Endothelial cell of umbilical vein (primary cell): ENCODE measurements around the gene ACE. TPM values are rescaled to one million over a fixed set of nuclear protein-coding genes. Genes with fewer than 3 reads are reported as not detected.

ENCODE experiments used
- BruUV-seq: library from RNA; stranded (reverse); fragments of 400-500 nt; replicated peaks from 2 replicates; lab custom pipeline; 2021; lab: Mats Ljungman, UMichigan
- CTCF ChIA-PET: fragments of 300-600, 350-600 bp; sonication (Branson Sonifier 250); formaldehyde crosslinking; loops from one replicate; lab custom pipeline; 2021; ENCODE audit warnings: antibody characterized with exemption, inconsistent platforms; lab: Charles Lee
- POLR2A ChIA-PET: fragments of 300-600, 350-600 bp; sonication (Branson Sonifier 250); formaldehyde crosslinking; loops from one replicate; lab custom pipeline; 2021; ENCODE audit warnings: antibody characterized with exemption, inconsistent platforms; lab: Charles Lee
- DNase-seq: peaks from one replicate; pipeline ENCODE4 v3.0.0-alpha.2; 2011; ENCODE audit warnings: low read depth, low spot score
- FAIRE-seq: peaks from 2 replicates; lab custom pipeline; 2011; peaks lifted over from hg19 to GRCh38; lab: Jason Lieb, UNC
- H2AFZ ChIP-seq: 2 replicates; pipeline ENCODE4 v1.6.0; 2012; ENCODE audit warnings: low read depth, low read length, control low read depth, inconsistent platforms
- H3K27ac ChIP-seq: 2 replicates; pipeline ENCODE4 v1.5.1; 2011; ENCODE audit warnings: low read depth, mild to moderate bottlenecking, control low read depth, low read length, moderate library complexity; ENCODE audit not compliant: insufficient read depth
- H3K27me3 ChIP-seq, 2 experiments: 2 replicates each; pipeline versions ENCODE4 v1.6.0 to v1.6.1; 2011; ENCODE audit warnings: low read length in 2 of 2, mixed read lengths in 1 of 2; ENCODE audit not compliant: control insufficient read depth in 2 of 2, insufficient read depth in 2 of 2
- H3K36me3 ChIP-seq, 2 experiments: 2 replicates in 1 of 2; 3 replicates in 1 of 2; pipeline ENCODE4 v1.5.1; 2011; ENCODE audit warnings: low read length in 2 of 2, mild to moderate bottlenecking in 1 of 2, moderate library complexity in 1 of 2; ENCODE audit not compliant: control insufficient read depth in 2 of 2, insufficient read depth in 2 of 2; ENCODE audit errors: extremely low read depth in 1 of 2
- H3K4me1 ChIP-seq: 3 replicates; pipeline ENCODE4 v1.5.1; 2011; ENCODE audit warnings: mild to moderate bottlenecking, low read length; ENCODE audit not compliant: control insufficient read depth, insufficient read depth; ENCODE audit errors: extremely low read depth
- H3K4me2 ChIP-seq: 2 replicates; pipeline ENCODE4 v1.6.1; 2011; ENCODE audit warnings: low read length, control low read depth, mixed read lengths; ENCODE audit not compliant: insufficient read depth
- H3K4me3 ChIP-seq, 3 experiments: fragments of 200-600 bp in 1 of 3; sonication (generic), shearing (Covaris generic) in 1 of 3; replicated peaks in 1 of 3; 2 replicates each; pipeline ENCODE4 v1.5.1; 2011 to 2016; ENCODE audit warnings: control low read depth in 3 of 3, low read length in 3 of 3, mild to moderate bottlenecking in 2 of 3, inconsistent platforms in 1 of 3, low read depth in 1 of 3, moderate library complexity in 1 of 3; ENCODE audit not compliant: insufficient read depth in 1 of 3
- H3K79me2 ChIP-seq: 2 replicates; pipeline ENCODE4 v1.6.0; 2012; ENCODE audit warnings: low read length, inconsistent platforms; ENCODE audit not compliant: control insufficient read depth, insufficient read depth
- H3K9ac ChIP-seq: replicated peaks from 2 replicates; pipeline ENCODE3; 2011; ENCODE audit warnings: low read length, control low read depth; ENCODE audit not compliant: insufficient read depth; ENCODE audit errors: extremely low read depth
- H3K9me1 ChIP-seq: replicated peaks from 3 replicates; pipeline ENCODE4 v1.6.0; 2011; ENCODE audit warnings: mild to moderate bottlenecking, low read length; ENCODE audit not compliant: control insufficient read depth, insufficient read depth; ENCODE audit errors: extremely low read depth
- H3K9me3 ChIP-seq: replicated peaks from 2 replicates; pipeline ENCODE4 v1.5.1; 2012; ENCODE audit warnings: low read length, inconsistent platforms; ENCODE audit not compliant: control insufficient read depth, insufficient read depth
- H4K20me1 ChIP-seq: replicated peaks from 2 replicates; pipeline ENCODE3; 2011; ENCODE audit warnings: mild to moderate bottlenecking, low read length; ENCODE audit not compliant: control insufficient read depth, insufficient read depth; ENCODE audit errors: extremely low read depth
- EZH2 ChIP-seq: IDR thresholded peaks from 2 replicates; pipeline ENCODE4 v1.6.1; 2012; ENCODE audit warnings: borderline replicate concordance, low read depth, mild to moderate bottlenecking, moderate library complexity, low read length, inconsistent platforms; ENCODE audit not compliant: severe bottlenecking
- FOS ChIP-seq: IDR thresholded peaks from 2 replicates; pipeline ENCODE4 v1.6.1; 2011; ENCODE audit warnings: mild to moderate bottlenecking, low read length, moderate library complexity, borderline replicate concordance; ENCODE audit not compliant: insufficient read depth
- GATA2 ChIP-seq: IDR thresholded peaks from 2 replicates; pipeline ENCODE4 v1.7.0; 2011; ENCODE audit warnings: low read depth, mild to moderate bottlenecking, moderate library complexity, mixed read lengths, low read length; ENCODE audit not compliant: insufficient read length, insufficient read depth
- JUN ChIP-seq: IDR thresholded peaks from 2 replicates; pipeline ENCODE4 v1.6.1; 2011; ENCODE audit warnings: borderline replicate concordance, low read depth; ENCODE audit not compliant: insufficient read length, insufficient read depth
- MYC ChIP-seq: IDR thresholded peaks from one replicate; pipeline ENCODE4 v1.6.1; 2011; ENCODE audit warnings: mild to moderate bottlenecking, low read depth, low read length
- POLR2A ChIP-seq: IDR thresholded peaks from 2 replicates; pipeline ENCODE4 v1.6.1; 2012; ENCODE audit warnings: low read depth, mild to moderate bottlenecking, control low read depth, low read length
- POLR2AphosphoS5 ChIP-seq: IDR thresholded peaks from 2 replicates; pipeline ENCODE4 v1.6.1; 2012; ENCODE audit warnings: low read depth, mild to moderate bottlenecking, control low read depth, low read length, moderate library complexity; ENCODE audit not compliant: insufficient read depth
- dilution Hi-C: fragments of 300-500 bp; cut with MboI; formaldehyde crosslinking; loops from one replicate; pipeline ENCODE4 v1.15.0; 2019; ENCODE audit warnings: low sequenced_read_pairs; ENCODE audit not compliant: extremely low pct_ligation_motif_present
- intact Hi-C: fragments of 100-400 bp; cut with micrococcal nuclease; formaldehyde crosslinking; loops from one replicate; pipeline ENCODE4 v1.10.0; 2022
- polyA plus RNA-seq, 4 experiments: library from polyadenylated mRNA; depleted of rRNA in 3 of 4; stranded (reverse) in 3 of 4; unstranded in 1 of 4; fragments of >200 nt; gene quantifications; 2 replicates each; pipeline versions ENCODE4 v1.2.1 to v1.2.3, GENCODE V29; 2011 to 2012; ENCODE audit warnings: missing spikeins in 1 of 4
- total RNA-seq: library from RNA; stranded (reverse); gene quantifications from 2 replicates; pipeline ENCODE4 v1.2.3, GENCODE V29; 2021
- TF ChIP-seq, protein P1 (sequence below), 2 donors: IDR thresholded peaks; 1 replicate in 1 of 2; 2 replicates in 1 of 2; pipeline ENCODE4 v1.5.1; 2011; ENCODE audit warnings: low read length in 2 of 2, mild to moderate bottlenecking in 2 of 2, moderate library complexity in 2 of 2, control low read depth in 1 of 2, inconsistent platforms in 1 of 2, low read depth in 1 of 2; ENCODE audit not compliant: insufficient read depth in 1 of 2; ENCODE audit errors: extremely low read depth in 1 of 2
- TF ChIP-seq, protein P2 (sequence below): IDR thresholded peaks from 2 replicates; pipeline ENCODE4 v1.6.1; 2011; ENCODE audit not compliant: insufficient read depth, insufficient read length

Gene ACE
- total and polyA plus RNA-seq, 2 donors (not counting 3 experiments of a cell fraction or from before 2014, with no cell fraction given) = 63.4 to 207 TPM

DNA sequence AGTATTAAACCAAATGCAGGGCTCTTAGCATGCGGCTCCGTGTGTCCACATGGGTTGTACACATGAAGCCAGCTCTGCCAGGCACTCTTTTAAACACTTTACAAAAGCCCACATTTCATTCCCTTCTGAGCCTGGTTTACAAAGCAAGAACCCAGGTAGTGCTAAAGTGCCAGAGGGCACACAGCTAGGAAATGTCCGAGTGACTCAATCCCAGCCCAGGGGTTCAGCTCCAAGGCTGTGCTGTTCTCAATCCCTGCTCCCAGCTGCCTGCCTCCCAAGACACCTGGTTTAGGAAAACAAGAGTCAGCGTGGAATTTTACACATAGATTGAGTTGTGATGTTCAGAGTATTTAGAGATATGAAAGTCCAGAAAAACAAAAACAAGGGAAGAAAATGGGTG is 60.1 kb downstream of the ACE start:
- H3K4me1 ChIP-seq = no peaks in the 10 kb centered on the region
- no peaks in the 10 kb centered on the region for H3K36me3 ChIP-seq
- H3K9me3 ChIP-seq = no peaks in the 10 kb centered on the region
- no peaks in the 10 kb centered on the region for H4K20me1 ChIP-seq
- no peak overlapping the region for H3K4me3 ChIP-seq
- no peak overlapping the region for H3K9ac ChIP-seq
- no peaks in the 10 kb centered on the region for H3K9me1 ChIP-seq
- H3K4me2 ChIP-seq = no peak overlapping the region
- ChIA-PET POLR2A (no interaction called here), CTCF (interaction anchor here (0.8 to 1.0 kb wide), 3 partner anchors 10 to 112 kb away, joined by 3 to 4 read pairs (median 3); no protein-coding TSS in a partner anchor)
- DNase-seq = no peak
- H3K27me3 ChIP-seq = peaks cover 18 to 19% of the 10 kb centered on the region in 2 experiments
- H3K79me2 ChIP-seq = no peaks in the 10 kb centered on the region
- no peak for TF ChIP-seq POLR2AphosphoS5
- TF ChIP-seq, protein P1, sequence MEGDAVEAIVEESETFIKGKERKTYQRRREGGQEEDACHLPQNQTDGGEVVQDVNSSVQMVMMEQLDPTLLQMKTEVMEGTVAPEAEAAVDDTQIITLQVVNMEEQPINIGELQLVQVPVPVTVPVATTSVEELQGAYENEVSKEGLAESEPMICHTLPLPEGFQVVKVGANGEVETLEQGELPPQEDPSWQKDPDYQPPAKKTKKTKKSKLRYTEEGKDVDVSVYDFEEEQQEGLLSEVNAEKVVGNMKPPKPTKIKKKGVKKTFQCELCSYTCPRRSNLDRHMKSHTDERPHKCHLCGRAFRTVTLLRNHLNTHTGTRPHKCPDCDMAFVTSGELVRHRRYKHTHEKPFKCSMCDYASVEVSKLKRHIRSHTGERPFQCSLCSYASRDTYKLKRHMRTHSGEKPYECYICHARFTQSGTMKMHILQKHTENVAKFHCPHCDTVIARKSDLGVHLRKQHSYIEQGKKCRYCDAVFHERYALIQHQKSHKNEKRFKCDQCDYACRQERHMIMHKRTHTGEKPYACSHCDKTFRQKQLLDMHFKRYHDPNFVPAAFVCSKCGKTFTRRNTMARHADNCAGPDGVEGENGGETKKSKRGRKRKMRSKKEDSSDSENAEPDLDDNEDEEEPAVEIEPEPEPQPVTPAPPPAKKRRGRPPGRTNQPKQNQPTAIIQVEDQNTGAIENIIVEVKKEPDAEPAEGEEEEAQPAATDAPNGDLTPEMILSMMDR (IDR thresholded peaks at IDR 0.05; ENCODE audit: extremely low read depth in 1 of 2, insufficient read depth in 1 of 2, low read depth in 1 of 2, low read length in 2 of 2) = no peak
- TF ChIP-seq, protein P2, sequence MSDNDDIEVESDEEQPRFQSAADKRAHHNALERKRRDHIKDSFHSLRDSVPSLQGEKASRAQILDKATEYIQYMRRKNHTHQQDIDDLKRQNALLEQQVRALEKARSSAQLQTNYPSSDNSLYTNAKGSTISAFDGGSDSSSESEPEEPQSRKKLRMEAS = no peak
- no peak for TF ChIP-seq EZH2
- no peak for TF ChIP-seq GATA2
- TF ChIP-seq POLR2A = no peak
- TF ChIP-seq MYC = no peak
- TF ChIP-seq JUN = no peak
- no peak for TF ChIP-seq FOS
- intact Hi-C loops = no loop called here
- BruUV-seq = no TSS peak
- no peak overlapping the region for H2AFZ ChIP-seq
- dilution Hi-C loops = no loop called here
- H3K27ac ChIP-seq = no peak overlapping the region
- FAIRE-seq = no peak
